Neural cell (in vitro differentiated cells): Measurements from ENCODE around the gene PRRT3. TPM values are rescaled to one million over a fixed set of nuclear protein-coding genes. Genes with fewer than 3 reads are reported as not detected.

Experiments used
- H2AFZ ChIP-seq: fragments of 200-600, 300-800 bp; sonication (generic), shearing (Covaris generic); 2 replicates; pipeline ENCODE4 v1.6.0; 2014; ENCODE audit warnings: low read depth, mild to moderate bottlenecking, antibody characterized with exemption, low read length, moderate library complexity
- H3F3A ChIP-seq: fragments of 200-600 bp; shearing (Covaris generic); 2 replicates; pipeline ENCODE4 v1.6.1; 2016; ENCODE audit warnings: mild to moderate bottlenecking, moderate library complexity, mixed read lengths, antibody characterized with exemption, low read length; ENCODE audit not compliant: insufficient read depth, poor library complexity, severe bottlenecking
- H3K27ac ChIP-seq: fragments of 200-600, 300-800 bp; sonication (generic), shearing (Covaris generic); 2 replicates; pipeline ENCODE4 v1.5.1; 2014; ENCODE audit warnings: mild to moderate bottlenecking, low read length, moderate library complexity
- H3K27me3 ChIP-seq: fragments of 300-800, 200-600 bp; sonication (generic), shearing (Covaris generic); 2 replicates; pipeline ENCODE4 v1.6.0; 2014; ENCODE audit warnings: mild to moderate bottlenecking, low read depth, low read length, moderate library complexity; ENCODE audit not compliant: insufficient read depth
- H3K36me3 ChIP-seq: fragments of 300-800, 200-600 bp; sonication (generic), shearing (Covaris generic); 2 replicates; pipeline ENCODE4 v1.5.1; 2014; ENCODE audit warnings: mild to moderate bottlenecking, antibody characterized with exemption, low read length, moderate library complexity; ENCODE audit not compliant: insufficient read depth
- H3K4me2 ChIP-seq: fragments of 300-800, 200-600 bp; sonication (generic), shearing (Covaris generic); 2 replicates; pipeline ENCODE4 v1.6.0; 2014; ENCODE audit warnings: mild to moderate bottlenecking, low read length
- H3K4me3 ChIP-seq: fragments of 300-800, 200-600 bp; sonication (generic), shearing (Covaris generic); 2 replicates; pipeline ENCODE4 v1.5.1; 2014; ENCODE audit warnings: mild to moderate bottlenecking, low read length, moderate library complexity
- H3K79me2 ChIP-seq: fragments of 200-600 bp; shearing (Covaris generic); replicated peaks from 2 replicates; pipeline ENCODE4 v1.6.0; 2014; ENCODE audit warnings: mild to moderate bottlenecking, low read length, moderate library complexity; ENCODE audit not compliant: insufficient read depth
- H3K9ac ChIP-seq: fragments of 300-800, 200-600 bp; sonication (generic), shearing (Covaris generic); 2 replicates; pipeline ENCODE4 v1.6.1; 2016; ENCODE audit warnings: mild to moderate bottlenecking, low read length, mixed read lengths
- H3K9me2 ChIP-seq: fragments of 200-600 bp; shearing (Covaris generic); 2 replicates; pipeline ENCODE4 v1.6.1; 2016; ENCODE audit warnings: mild to moderate bottlenecking, low read length, mixed read lengths; ENCODE audit not compliant: insufficient read depth
- H3K9me3 ChIP-seq: fragments of 200-600, 300-800 bp; sonication (generic), shearing (Covaris generic); 2 replicates; pipeline ENCODE4 v1.6.1; 2016; ENCODE audit warnings: mild to moderate bottlenecking, mixed run types, low read length, moderate library complexity, mixed read lengths
- H4K20me1 ChIP-seq: fragments of 200-600 bp; shearing (Covaris generic); 2 replicates; pipeline ENCODE4 v1.6.1; 2016; ENCODE audit warnings: mild to moderate bottlenecking, mixed run types; ENCODE audit not compliant: insufficient read depth
- EP300 ChIP-seq: fragments of 450-650 bp; conservative IDR thresholded peaks from 2 replicates; pipeline ENCODE4 v1.6.1; 2014; ENCODE audit warnings: antibody characterized with exemption, mild to moderate bottlenecking, moderate library complexity; ENCODE audit not compliant: poor library complexity, severe bottlenecking
- EZH2 ChIP-seq: fragments of 200-600, 300-800 bp; shearing (Covaris generic), sonication (generic); IDR thresholded peaks from 2 replicates; pipeline ENCODE4 v1.6.1; 2014; ENCODE audit warnings: antibody characterized with exemption, low read length, borderline replicate concordance, mild to moderate bottlenecking; ENCODE audit not compliant: insufficient read depth, poor library complexity, severe bottlenecking
- MXI1 ChIP-seq: fragments of 450-650 bp; conservative IDR thresholded peaks from 2 replicates; pipeline ENCODE4 v1.6.1; 2014; ENCODE audit warnings: antibody characterized with exemption, mild to moderate bottlenecking; ENCODE audit not compliant: poor library complexity, severe bottlenecking
- POLR2AphosphoS5 ChIP-seq: IDR thresholded peaks from 2 replicates; pipeline ENCODE4 v1.6.1; 2012
- RAD21 ChIP-seq: fragments of 450-650 bp; conservative IDR thresholded peaks from 2 replicates; pipeline ENCODE4 v1.6.1; 2014; ENCODE audit warnings: antibody characterized with exemption, mild to moderate bottlenecking, moderate library complexity
- SMC3 ChIP-seq: fragments of 450-650 bp; conservative IDR thresholded peaks from 2 replicates; pipeline ENCODE4 v1.6.1; 2014; ENCODE audit warnings: antibody characterized with exemption, mild to moderate bottlenecking, moderate library complexity; ENCODE audit not compliant: poor library complexity
- TAF1 ChIP-seq: IDR thresholded peaks from 2 replicates; pipeline ENCODE4 v1.6.1; 2012; ENCODE audit warnings: low read depth
- polyA plus RNA-seq: library from polyadenylated mRNA; depleted of rRNA; stranded (reverse); fragments of >200 nt; gene quantifications from 2 replicates; pipeline ENCODE4 v1.2.3, GENCODE V29; 2014
- TF ChIP-seq, protein P1 (sequence below): fragments of 450-650 bp; IDR thresholded peaks from 2 replicates; pipeline ENCODE4 v1.5.1; 2014; ENCODE audit warnings: antibody characterized with exemption, mild to moderate bottlenecking, moderate library complexity; ENCODE audit not compliant: poor library complexity, severe bottlenecking
- TF ChIP-seq, protein P2 (sequence below): IDR thresholded peaks from 2 replicates; pipeline ENCODE4 v1.6.1; 2012; ENCODE audit warnings: borderline replicate concordance

PRRT3 gene
- polyA plus RNA-seq, 1 donor from 2014 or later = 2.9 TPM

DNA sequence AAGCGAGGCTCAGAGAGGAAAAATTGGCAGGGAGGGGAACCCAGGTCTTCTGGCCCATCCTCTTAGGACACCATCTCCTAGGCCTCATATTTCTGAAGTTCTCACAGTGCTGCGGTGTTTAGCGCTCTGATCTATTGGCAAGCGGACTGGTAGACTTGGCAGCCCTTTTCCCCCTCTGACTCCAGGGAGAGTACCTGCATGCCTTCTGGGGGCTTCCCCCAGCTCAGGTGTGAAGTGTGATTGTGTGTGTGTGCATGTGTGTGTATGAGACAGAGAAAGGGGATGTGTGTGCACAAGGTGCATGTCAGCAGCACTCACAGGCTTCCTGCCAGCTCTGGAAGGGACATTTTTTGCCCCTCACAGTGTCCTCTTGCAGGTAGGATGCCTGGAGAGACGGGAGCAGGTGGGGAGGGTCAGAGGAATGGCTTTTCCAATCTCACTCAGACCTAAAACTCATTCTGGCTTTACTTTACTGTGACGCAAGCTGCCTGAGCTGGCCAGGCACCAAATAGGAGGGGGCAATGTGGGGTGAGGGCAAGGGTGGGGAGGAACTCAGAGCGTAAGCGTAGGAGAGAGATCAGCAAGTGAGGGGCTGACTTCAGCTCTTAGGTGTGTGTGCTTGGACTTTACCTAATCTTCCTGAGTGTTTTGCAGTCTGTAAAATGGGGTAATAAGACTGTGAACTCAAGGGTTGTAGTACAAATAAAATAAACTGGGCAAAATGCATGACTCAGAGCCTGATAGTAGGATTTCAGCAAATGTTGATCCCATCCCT, 53.6 kb downstream of the PRRT3 start:
- no peaks in the 10 kb centered on the region for H3F3A ChIP-seq
- no peaks in the 10 kb centered on the region for H3K36me3 ChIP-seq
- H2AFZ ChIP-seq = no peak overlapping the region
- H3K27me3 ChIP-seq = no peaks in the 10 kb centered on the region
- no peak overlapping the region for H3K4me2 ChIP-seq
- TF ChIP-seq TAF1 = no peak
- TF ChIP-seq EP300 = no peak
- no peak for TF ChIP-seq POLR2AphosphoS5
- TF ChIP-seq MXI1 = no peak
- no peak for TF ChIP-seq RAD21
- TF ChIP-seq, protein P1, sequence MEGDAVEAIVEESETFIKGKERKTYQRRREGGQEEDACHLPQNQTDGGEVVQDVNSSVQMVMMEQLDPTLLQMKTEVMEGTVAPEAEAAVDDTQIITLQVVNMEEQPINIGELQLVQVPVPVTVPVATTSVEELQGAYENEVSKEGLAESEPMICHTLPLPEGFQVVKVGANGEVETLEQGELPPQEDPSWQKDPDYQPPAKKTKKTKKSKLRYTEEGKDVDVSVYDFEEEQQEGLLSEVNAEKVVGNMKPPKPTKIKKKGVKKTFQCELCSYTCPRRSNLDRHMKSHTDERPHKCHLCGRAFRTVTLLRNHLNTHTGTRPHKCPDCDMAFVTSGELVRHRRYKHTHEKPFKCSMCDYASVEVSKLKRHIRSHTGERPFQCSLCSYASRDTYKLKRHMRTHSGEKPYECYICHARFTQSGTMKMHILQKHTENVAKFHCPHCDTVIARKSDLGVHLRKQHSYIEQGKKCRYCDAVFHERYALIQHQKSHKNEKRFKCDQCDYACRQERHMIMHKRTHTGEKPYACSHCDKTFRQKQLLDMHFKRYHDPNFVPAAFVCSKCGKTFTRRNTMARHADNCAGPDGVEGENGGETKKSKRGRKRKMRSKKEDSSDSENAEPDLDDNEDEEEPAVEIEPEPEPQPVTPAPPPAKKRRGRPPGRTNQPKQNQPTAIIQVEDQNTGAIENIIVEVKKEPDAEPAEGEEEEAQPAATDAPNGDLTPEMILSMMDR = no peak
- TF ChIP-seq SMC3 = no peak
- TF ChIP-seq, protein P2, sequence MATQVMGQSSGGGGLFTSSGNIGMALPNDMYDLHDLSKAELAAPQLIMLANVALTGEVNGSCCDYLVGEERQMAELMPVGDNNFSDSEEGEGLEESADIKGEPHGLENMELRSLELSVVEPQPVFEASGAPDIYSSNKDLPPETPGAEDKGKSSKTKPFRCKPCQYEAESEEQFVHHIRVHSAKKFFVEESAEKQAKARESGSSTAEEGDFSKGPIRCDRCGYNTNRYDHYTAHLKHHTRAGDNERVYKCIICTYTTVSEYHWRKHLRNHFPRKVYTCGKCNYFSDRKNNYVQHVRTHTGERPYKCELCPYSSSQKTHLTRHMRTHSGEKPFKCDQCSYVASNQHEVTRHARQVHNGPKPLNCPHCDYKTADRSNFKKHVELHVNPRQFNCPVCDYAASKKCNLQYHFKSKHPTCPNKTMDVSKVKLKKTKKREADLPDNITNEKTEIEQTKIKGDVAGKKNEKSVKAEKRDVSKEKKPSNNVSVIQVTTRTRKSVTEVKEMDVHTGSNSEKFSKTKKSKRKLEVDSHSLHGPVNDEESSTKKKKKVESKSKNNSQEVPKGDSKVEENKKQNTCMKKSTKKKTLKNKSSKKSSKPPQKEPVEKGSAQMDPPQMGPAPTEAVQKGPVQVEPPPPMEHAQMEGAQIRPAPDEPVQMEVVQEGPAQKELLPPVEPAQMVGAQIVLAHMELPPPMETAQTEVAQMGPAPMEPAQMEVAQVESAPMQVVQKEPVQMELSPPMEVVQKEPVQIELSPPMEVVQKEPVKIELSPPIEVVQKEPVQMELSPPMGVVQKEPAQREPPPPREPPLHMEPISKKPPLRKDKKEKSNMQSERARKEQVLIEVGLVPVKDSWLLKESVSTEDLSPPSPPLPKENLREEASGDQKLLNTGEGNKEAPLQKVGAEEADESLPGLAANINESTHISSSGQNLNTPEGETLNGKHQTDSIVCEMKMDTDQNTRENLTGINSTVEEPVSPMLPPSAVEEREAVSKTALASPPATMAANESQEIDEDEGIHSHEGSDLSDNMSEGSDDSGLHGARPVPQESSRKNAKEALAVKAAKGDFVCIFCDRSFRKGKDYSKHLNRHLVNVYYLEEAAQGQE = no peak
- TF ChIP-seq EZH2 = no peak
- no peaks in the 10 kb centered on the region for H3K9me3 ChIP-seq
- H3K79me2 ChIP-seq = no peaks in the 10 kb centered on the region
- no peaks in the 10 kb centered on the region for H4K20me1 ChIP-seq
- no peak overlapping the region for H3K4me3 ChIP-seq
- no peak overlapping the region for H3K27ac ChIP-seq
- no peak overlapping the region for H3K9ac ChIP-seq
- no peaks in the 10 kb centered on the region for H3K9me2 ChIP-seq

DNA sequence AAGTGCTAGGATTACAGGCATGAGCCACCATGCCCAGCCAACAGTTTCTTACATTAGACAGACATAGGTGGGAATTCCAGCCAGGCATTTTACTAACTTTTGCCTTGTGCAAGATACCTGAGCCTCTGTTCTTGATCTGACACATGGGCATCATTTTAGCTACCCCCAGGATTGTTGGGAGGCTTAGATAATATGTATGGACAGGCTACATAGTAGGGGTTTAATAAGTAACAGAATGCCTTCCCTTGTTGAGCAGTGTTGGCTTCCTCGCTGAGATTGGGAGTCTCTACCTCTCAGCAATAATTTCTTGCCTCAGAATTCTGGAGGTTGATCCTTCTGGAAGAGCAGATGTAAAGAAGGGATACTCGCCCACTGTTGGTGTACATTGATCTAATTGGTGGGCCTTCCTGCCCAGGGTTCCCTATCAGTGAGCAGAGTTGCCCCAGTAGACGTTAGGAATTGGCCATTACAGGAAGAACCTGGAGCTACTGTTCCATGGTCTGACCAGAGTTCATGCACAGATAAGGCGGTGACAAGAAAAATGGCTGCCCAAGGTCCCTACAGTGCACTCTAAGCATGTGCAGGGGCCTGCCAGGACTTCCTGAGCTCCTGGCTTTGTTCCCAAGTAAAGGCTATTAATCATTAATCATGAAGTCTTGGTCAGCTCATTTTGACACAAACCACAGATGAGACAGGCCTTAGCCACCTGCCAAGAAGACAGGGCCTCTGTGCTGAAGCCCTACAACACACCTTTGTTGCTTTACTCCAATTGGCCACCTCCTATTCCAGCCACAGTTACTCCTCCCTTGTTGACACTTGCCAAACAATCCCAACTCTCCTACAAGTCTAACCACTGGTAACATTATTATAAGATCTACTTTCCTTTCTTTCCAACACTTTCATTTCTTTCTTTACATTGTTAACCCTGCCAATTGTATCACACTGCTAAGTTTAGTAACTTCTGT, 54.5 kb downstream of the PRRT3 start:
- Histone ChIP-seq H3K27ac (no peak overlapping the region), H3K9me2 (no peaks in the 10 kb centered on the region), H3K9ac (no peak overlapping the region)

More for the DNA sequence above, 54.5 kb downstream of the PRRT3 start:
- H3K79me2 ChIP-seq = no peaks in the 10 kb centered on the region
- no peak overlapping the region for H3K4me2 ChIP-seq
- H3K4me3 ChIP-seq = no peak overlapping the region
- H3K9me3 ChIP-seq = no peaks in the 10 kb centered on the region
- no peaks in the 10 kb centered on the region for H3F3A ChIP-seq
- H3K27me3 ChIP-seq = no peaks in the 10 kb centered on the region
- no peaks in the 10 kb centered on the region for H3K36me3 ChIP-seq
- H4K20me1 ChIP-seq = no peaks in the 10 kb centered on the region
- no peak for TF ChIP-seq EZH2
- no peak for TF ChIP-seq TAF1
- no peak for TF ChIP-seq SMC3
- TF ChIP-seq, protein P1 = no peak
- TF ChIP-seq, protein P2 = no peak
- TF ChIP-seq EP300 = no peak
- no peak for TF ChIP-seq MXI1
- no peak for TF ChIP-seq RAD21
- TF ChIP-seq POLR2AphosphoS5 = no peak
- no peak overlapping the region for H2AFZ ChIP-seq
